Activated naive CD8-positive, alpha-beta T cell treated with anti-CD3 and anti-CD28 coated beads, Interleukin-2, amount 50 U/mL, for 16 hours (primary cell): Measurements from ENCODE around the gene VPS41.
"Not testable (repeated sequence)": the region's sequence is repeated elsewhere in the genome, so short reads cannot be mapped to it uniquely, and the experiment has no call there.

Source experiments
- DNase-seq: peaks from one replicate; pipeline ENCODE4 v3.0.0-alpha.2; 2020; ENCODE audit warnings: low read depth, low spot score

VPS41 gene

GRCh38 chr7:38855867-38856266, 53.1 kb downstream of the VPS41 start:
- DNase-seq, result no peak

- DNase-seq, result no peak
Observed at GRCh38 chr7:38855386-38855785, 53.6 kb downstream of the VPS41 start.

GRCh38 chr7:38854947-38855346, 54.0 kb downstream of the VPS41 start:
- not testable (repeated sequence) for DNase-seq

GRCh38 chr7:38851321-38851720, 57.7 kb downstream of the VPS41 start:
- DNase-seq, result no peak

- DNase-seq, result no peak
Observed at GRCh38 chr7:38846280-38846679, 62.7 kb downstream of the VPS41 start.

GRCh38 chr7:38844952-38845563, 63.9 kb downstream of the VPS41 start:
- DNase-seq, result no peak

GRCh38 chr7:38842746-38843145, 66.2 kb downstream of the VPS41 start:
- DNase-seq, result no peak

- no peak for DNase-seq
Observed at GRCh38 chr7:38840736-38841460, 68.1 kb downstream of the VPS41 start.

- DNase-seq, result no peak
Observed at GRCh38 chr7:38839851-38840250, 69.1 kb downstream of the VPS41 start.

- no peak for DNase-seq
Observed at GRCh38 chr7:38838725-38839385, 70.1 kb downstream of the VPS41 start.

GRCh38 chr7:38834357-38834756, 74.6 kb downstream of the VPS41 start:
- DNase-seq, result no peak

GRCh38 chr7:38833329-38833728, 75.7 kb downstream of the VPS41 start:
- DNase-seq, result no peak

GRCh38 chr7:38831259-38831996, 77.6 kb downstream of the VPS41 start:
- no peak for DNase-seq

GRCh38 chr7:38830826-38831225, 78.2 kb downstream of the VPS41 start:
- no peak for DNase-seq

GRCh38 chr7:38829488-38830165, 79.4 kb downstream of the VPS41 start:
- no peak for DNase-seq

- DNase-seq, result no peak
Observed at GRCh38 chr7:38828026-38828425, 81.0 kb downstream of the VPS41 start.

GRCh38 chr7:38825721-38826440, 83.1 kb downstream of the VPS41 start:
- DNase-seq, result no peak

GRCh38 chr7:38824948-38825347, 84.0 kb downstream of the VPS41 start:
- no peak for DNase-seq

GRCh38 chr7:38822549-38822948, 86.4 kb downstream of the VPS41 start:
- DNase-seq, result no peak

- no peak for DNase-seq
Observed at GRCh38 chr7:38820571-38820970, 88.4 kb downstream of the VPS41 start.

GRCh38 chr7:38819463-38819862, 89.5 kb downstream of the VPS41 start:
- no peak for DNase-seq
